Thyroid gland (tissue), 4 donors: ENCODE results near the gene TBCCD1. TPM values are rescaled to one million over a fixed set of nuclear protein-coding genes. Genes with fewer than 3 reads are reported as not detected.
"Not testable (repeated sequence)": the region's sequence is repeated elsewhere in the genome, so short reads cannot be mapped to it uniquely, and the experiment has no call there.

Source experiments
- DNase-seq, 2 donors: peaks; one replicate each; pipeline ENCODE4 v3.0.0-alpha.2; 2019
- H3K27ac ChIP-seq, 3 donors: fragments of 200-600 bp; sonication (generic); 1 replicate in 2 of 3; 2 replicates in 1 of 3; pipeline ENCODE4 v1.5.1; 2016 to 2019; ENCODE audit warnings: mild to moderate bottlenecking in 1 of 3, moderate library complexity in 1 of 3
- H3K27me3 ChIP-seq: fragments of 200-600 bp; sonication (generic); one replicate; pipeline ENCODE4 v1.5.1; 2019
- H3K36me3 ChIP-seq, 2 donors: fragments of 200-600 bp; sonication (generic); one replicate each; pipeline ENCODE4 v1.5.1; 2016 to 2019
- H3K4me1 ChIP-seq, 2 donors: fragments of 200-600 bp; sonication (generic); one replicate each; pipeline ENCODE4 v1.5.1; 2017 to 2019
- H3K4me3 ChIP-seq, 3 donors: fragments of 200-600 bp; sonication (generic); replicated peaks in 1 of 3; 1 replicate in 2 of 3; 2 replicates in 1 of 3; pipeline ENCODE4 v1.5.1; 2016; ENCODE audit warnings: mild to moderate bottlenecking in 1 of 3
- H3K9me3 ChIP-seq: fragments of 200-600 bp; sonication (generic); one replicate; pipeline ENCODE4 v1.5.1; 2017
- CTCF ChIP-seq, 6 experiments: fragments of 200-600 bp in 3 of 6; fragments of 450-650 bp in 3 of 6; sonication (generic) in 3 of 6; IDR thresholded peaks; one replicate each; pipeline ENCODE4 v1.5.1; 2016 to 2019; ENCODE audit warnings: antibody characterized with exemption in 6 of 6, mild to moderate bottlenecking in 2 of 6, inconsistent platforms in 1 of 6, moderate library complexity in 1 of 6
- POLR2A ChIP-seq, 2 donors: fragments of 450-650 bp; IDR thresholded peaks; one replicate each; pipeline ENCODE4 v1.6.1; 2017; ENCODE audit warnings: antibody characterized with exemption in 2 of 2, mild to moderate bottlenecking in 2 of 2, moderate library complexity in 1 of 2
- WGBS, 2 donors: methylation state at CpG; one replicate each; pipeline ENCODE4 v1.1.5; 2017; 5-methylcytosine and 5-hydroxymethylcytosine counted together
- intact Hi-C: fragments of 100-400 bp; cut with DNase I; formaldehyde crosslinking; loops from one replicate; pipeline ENCODE4 v1.15.1; 2023
- total RNA-seq, 4 donors: library from RNA; depleted of rRNA; stranded (reverse); fragments of >200 nt; gene quantifications; one replicate each; pipeline ENCODE4 v1.2.3, GENCODE V29; 2016

TBCCD1 gene
- total RNA-seq, 4 donors from 2014 or later = 20.8 to 24.3 (median 21.6) TPM

- H3K9me3 ChIP-seq = no peaks in the 10 kb centered on the region
- no peaks in the 10 kb centered on the region for H3K36me3 ChIP-seq
- no peak for DNase-seq
- H3K27me3 ChIP-seq = no peaks in the 10 kb centered on the region
- no peak overlapping the region for H3K4me3 ChIP-seq
- peaks cover 0 to 9% of the 10 kb centered on the region in 2 donors for H3K4me1 ChIP-seq
- intact Hi-C loops = loop anchor here (5.0 kb wide), 1 partner anchor 272 kb away; no protein-coding TSS in a partner anchor
- TF ChIP-seq CTCF (IDR thresholded peaks at IDR 0.05) = no peak
- TF ChIP-seq POLR2A (IDR thresholded peaks at IDR 0.05) = no peak
- 83 to 86% methylated on average over 6 of the region's 6 CpGs for whole genome bisulfite sequencing, 2 donors
- H3K27ac ChIP-seq = no peak overlapping the region
Measured at GRCh38 chr3:186534113-186534669, 32.9 kb downstream of the TBCCD1 start.

- DNase-seq = no peak
- WGBS, 2 donors = 33 to 42% methylated on average over 1 of the region's 1 CpG
- TF ChIP-seq POLR2A (IDR thresholded peaks at IDR 0.05) (no peak), CTCF (IDR thresholded peaks at IDR 0.05) (no peak)
- Histone ChIP-seq H3K4me3 (no peak overlapping the region), H3K27ac (no peak overlapping the region), H3K9me3 (no peaks in the 10 kb centered on the region), H3K36me3 (no peaks in the 10 kb centered on the region), H3K4me1 (peaks cover 0 to 9% of the 10 kb centered on the region in 2 donors), H3K27me3 (no peaks in the 10 kb centered on the region)
- intact Hi-C loops = loop anchor here (5.0 kb wide), 1 partner anchor 270 kb away; no protein-coding TSS in a partner anchor
Measured at GRCh38 chr3:186532598-186533072, 34.5 kb downstream of the TBCCD1 start.

GRCh38 chr3:186531694-186532093, 35.4 kb downstream of the TBCCD1 start:
- DNase-seq, H3K4me1 ChIP-seq, H3K27me3 ChIP-seq, H3K36me3 ChIP-seq, H3K9me3 ChIP-seq, H3K4me3 ChIP-seq, H3K27ac ChIP-seq: not testable (repeated sequence)
- intact Hi-C loops = loop anchor here (5.0 kb wide), 1 partner anchor 269 kb away; no protein-coding TSS in a partner anchor
- WGBS, 2 donors = 96 to 98% methylated on average over 3 of the region's 3 CpGs

- H3K9me3 ChIP-seq = no peaks in the 10 kb centered on the region
- TF ChIP-seq POLR2A (IDR thresholded peaks at IDR 0.05) (no peak), CTCF (IDR thresholded peaks at IDR 0.05) (no peak)
- intact Hi-C loops = loop anchor here (5.0 kb wide), 1 partner anchor 268 kb away; no protein-coding TSS in a partner anchor
- H3K4me3 ChIP-seq = no peak overlapping the region
- H3K36me3 ChIP-seq = no peaks in the 10 kb centered on the region
- DNase-seq = no peak
- H3K27me3 ChIP-seq = no peaks in the 10 kb centered on the region
- no peak overlapping the region for H3K27ac ChIP-seq
- no peaks in the 10 kb centered on the region for H3K4me1 ChIP-seq
Measured at GRCh38 chr3:186530415-186530814, 36.7 kb downstream of the TBCCD1 start.

GRCh38 chr3:186529201-186529999, 37.7 kb downstream of the TBCCD1 start:
- H3K36me3 ChIP-seq = no peaks in the 10 kb centered on the region
- TF ChIP-seq CTCF (IDR thresholded peaks at IDR 0.05) = no peak
- TF ChIP-seq POLR2A (IDR thresholded peaks at IDR 0.05) = no peak
- 83% methylated on average over 11 of the region's 11 CpGs for WGBS, 2 donors
- no peak overlapping the region for H3K4me3 ChIP-seq
- intact Hi-C loops = no loop called here
- no peaks in the 10 kb centered on the region for H3K27me3 ChIP-seq
- no peak for DNase-seq
- H3K27ac ChIP-seq = no peak overlapping the region
- no peaks in the 10 kb centered on the region for H3K9me3 ChIP-seq
- H3K4me1 ChIP-seq = no peaks in the 10 kb centered on the region
